Thyroid gland (tissue), 4 donors: ENCODE measurements around the gene CFL1. TPM values are rescaled to one million over a fixed set of nuclear protein-coding genes. Genes with fewer than 3 reads are reported as not detected.

Source experiments
- DNase-seq, 2 donors: peaks; one replicate each; pipeline ENCODE4 v3.0.0-alpha.2; 2019
- H3K27ac ChIP-seq, 3 donors: fragments of 200-600 bp; sonication (generic); 1 replicate in 2 of 3; 2 replicates in 1 of 3; pipeline ENCODE4 v1.5.1; 2016 to 2019; ENCODE audit warnings: mild to moderate bottlenecking in 1 of 3, moderate library complexity in 1 of 3
- H3K27me3 ChIP-seq: fragments of 200-600 bp; sonication (generic); one replicate; pipeline ENCODE4 v1.5.1; 2019
- H3K36me3 ChIP-seq, 2 donors: fragments of 200-600 bp; sonication (generic); one replicate each; pipeline ENCODE4 v1.5.1; 2016 to 2019
- H3K4me1 ChIP-seq, 2 donors: fragments of 200-600 bp; sonication (generic); one replicate each; pipeline ENCODE4 v1.5.1; 2017 to 2019
- H3K4me3 ChIP-seq, 3 donors: fragments of 200-600 bp; sonication (generic); replicated peaks in 1 of 3; 1 replicate in 2 of 3; 2 replicates in 1 of 3; pipeline ENCODE4 v1.5.1; 2016; ENCODE audit warnings: mild to moderate bottlenecking in 1 of 3
- H3K9me3 ChIP-seq: fragments of 200-600 bp; sonication (generic); one replicate; pipeline ENCODE4 v1.5.1; 2017
- POLR2A ChIP-seq, 2 donors: fragments of 450-650 bp; IDR thresholded peaks; one replicate each; pipeline ENCODE4 v1.6.1; 2017; ENCODE audit warnings: antibody characterized with exemption in 2 of 2, mild to moderate bottlenecking in 2 of 2, moderate library complexity in 1 of 2
- WGBS, 2 donors: methylation state at CpG; one replicate each; pipeline ENCODE4 v1.1.5; 2017; 5-methylcytosine and 5-hydroxymethylcytosine counted together
- intact Hi-C: fragments of 100-400 bp; cut with DNase I; formaldehyde crosslinking; loops from one replicate; pipeline ENCODE4 v1.15.1; 2023
- total RNA-seq, 4 donors: library from RNA; depleted of rRNA; stranded (reverse); fragments of >200 nt; gene quantifications; one replicate each; pipeline ENCODE4 v1.2.3, GENCODE V29; 2016
- TF ChIP-seq, protein P1 (sequence below), 6 experiments: fragments of 200-600 bp in 3 of 6; fragments of 450-650 bp in 3 of 6; sonication (generic) in 3 of 6; IDR thresholded peaks; one replicate each; pipeline ENCODE4 v1.5.1; 2016 to 2019; ENCODE audit warnings: antibody characterized with exemption in 6 of 6, mild to moderate bottlenecking in 2 of 6, inconsistent platforms in 1 of 6, moderate library complexity in 1 of 6

The CFL1 gene
- total RNA-seq, 4 donors from 2014 or later: 330 to 581 (median 494) TPM

DNA sequence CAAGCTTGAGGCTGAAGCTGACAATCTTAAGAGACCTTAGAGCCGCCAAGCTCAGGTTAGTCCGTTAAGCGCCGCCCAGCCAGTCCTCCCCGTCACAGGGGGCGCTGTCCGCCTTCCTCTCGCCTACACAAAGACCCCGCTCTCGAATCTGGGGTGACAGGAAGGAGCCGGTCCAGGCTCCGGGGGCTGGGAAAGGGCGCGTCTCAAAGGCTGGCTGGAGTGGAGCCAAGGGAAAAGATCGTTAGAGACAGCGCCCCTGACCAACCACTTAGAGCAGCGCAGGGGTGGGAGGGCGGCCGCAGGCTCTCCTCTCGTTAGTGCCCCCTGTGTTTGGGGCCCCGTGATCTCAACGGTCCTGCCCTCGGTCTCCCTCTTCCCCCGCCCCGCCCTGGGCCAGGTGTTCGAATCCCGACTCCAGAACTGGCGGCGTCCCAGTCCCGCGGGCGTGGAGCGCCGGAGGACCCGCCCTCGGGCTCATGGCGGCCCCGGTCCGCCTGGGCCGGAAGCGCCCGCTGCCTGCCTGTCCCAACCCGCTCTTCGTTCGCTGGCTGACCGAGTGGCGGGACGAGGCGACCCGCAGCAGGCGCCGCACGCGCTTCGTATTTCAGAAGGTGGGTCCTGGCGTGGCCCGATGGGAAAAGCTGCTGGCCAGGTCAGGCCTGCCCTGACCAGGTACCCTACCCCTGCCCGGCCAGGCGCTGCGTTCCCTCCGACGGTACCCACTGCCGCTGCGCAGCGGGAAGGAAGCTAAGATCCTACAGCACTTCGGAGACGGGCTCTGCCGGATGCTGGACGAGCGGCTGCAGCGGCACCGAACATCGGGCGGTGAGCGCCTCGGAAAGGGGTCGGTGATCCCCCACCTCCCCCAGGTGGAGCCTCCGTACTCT lies 2.5 kb upstream of the CFL1 start, which contains the start of gene MUS81:
TSS of gene MUS81 (plus strand) at position 156 of the 887 bp plus-strand sequence. CDS start at position 477, 321 bp downstream.
- Histone ChIP-seq H3K36me3 (peaks cover 31 to 34% of the 10 kb centered on the region in 2 donors), H3K27ac (peak within 1 kb of the TSS; percentile 92 to 100 (median 99)), H3K27me3 (no peaks in the 10 kb centered on the region), H3K4me1 (peaks cover 17 to 33% of the 10 kb centered on the region in 2 donors), H3K4me3 (peak within 1 kb of the TSS; percentile 29 to 84 (median 77)), H3K9me3 (no peaks in the 10 kb centered on the region)
- 0 to 2% methylated on average over 9 to 25 of the region's 78 CpGs for WGBS, 2 donors
- intact Hi-C loops: no loop called here
- peak; percentile 98 for DNase-seq
- TF ChIP-seq POLR2A (IDR thresholded peaks at IDR 0.05): peak in 1 of 2 donors; percentile 81
- TF ChIP-seq, protein P1, sequence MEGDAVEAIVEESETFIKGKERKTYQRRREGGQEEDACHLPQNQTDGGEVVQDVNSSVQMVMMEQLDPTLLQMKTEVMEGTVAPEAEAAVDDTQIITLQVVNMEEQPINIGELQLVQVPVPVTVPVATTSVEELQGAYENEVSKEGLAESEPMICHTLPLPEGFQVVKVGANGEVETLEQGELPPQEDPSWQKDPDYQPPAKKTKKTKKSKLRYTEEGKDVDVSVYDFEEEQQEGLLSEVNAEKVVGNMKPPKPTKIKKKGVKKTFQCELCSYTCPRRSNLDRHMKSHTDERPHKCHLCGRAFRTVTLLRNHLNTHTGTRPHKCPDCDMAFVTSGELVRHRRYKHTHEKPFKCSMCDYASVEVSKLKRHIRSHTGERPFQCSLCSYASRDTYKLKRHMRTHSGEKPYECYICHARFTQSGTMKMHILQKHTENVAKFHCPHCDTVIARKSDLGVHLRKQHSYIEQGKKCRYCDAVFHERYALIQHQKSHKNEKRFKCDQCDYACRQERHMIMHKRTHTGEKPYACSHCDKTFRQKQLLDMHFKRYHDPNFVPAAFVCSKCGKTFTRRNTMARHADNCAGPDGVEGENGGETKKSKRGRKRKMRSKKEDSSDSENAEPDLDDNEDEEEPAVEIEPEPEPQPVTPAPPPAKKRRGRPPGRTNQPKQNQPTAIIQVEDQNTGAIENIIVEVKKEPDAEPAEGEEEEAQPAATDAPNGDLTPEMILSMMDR (IDR thresholded peaks at IDR 0.05): peak; percentile 57 to 93 (median 86)

DNA sequence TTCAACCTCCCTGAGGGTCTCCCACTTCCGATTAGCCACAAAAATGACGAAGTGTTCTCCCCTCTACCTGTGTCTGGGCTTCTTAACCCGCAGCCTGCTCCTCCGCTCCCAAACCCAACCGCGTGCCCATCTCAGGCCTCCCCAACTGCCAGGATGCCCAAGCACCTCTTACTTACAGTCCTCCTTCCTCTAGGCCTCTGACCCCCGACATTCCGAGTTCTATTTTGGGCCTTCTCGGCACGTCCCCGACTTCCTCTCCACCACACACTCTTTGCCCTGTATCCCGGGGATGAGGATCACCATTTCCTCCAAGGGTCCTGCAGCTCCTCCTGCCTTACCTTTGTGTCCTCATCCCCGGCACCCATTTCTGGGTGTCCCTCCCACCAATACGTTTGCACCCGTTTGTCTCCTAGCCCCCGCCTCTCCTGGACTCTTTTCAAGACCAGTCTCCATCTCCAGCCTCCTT lies 1.9 kb upstream of the CFL1 start:
- TF ChIP-seq, protein P1 (IDR thresholded peaks at IDR 0.05): no peak
- TF ChIP-seq POLR2A (IDR thresholded peaks at IDR 0.05): no peak
- WGBS, 2 donors: 4% methylated on average over 16 of the region's 16 CpGs
- intact Hi-C loops: no loop called here
- no peaks in the 10 kb centered on the region for H3K9me3 ChIP-seq
- H3K36me3 ChIP-seq: peaks cover 31 to 34% of the 10 kb centered on the region in 2 donors
- DNase-seq: no peak
- peak overlapping the region in 2 of 3 donors; percentile 77 to 84 for H3K4me3 ChIP-seq
- no peaks in the 10 kb centered on the region for H3K27me3 ChIP-seq
- peak overlapping the region; percentile 92 to 100 (median 99) for H3K27ac ChIP-seq
- H3K4me1 ChIP-seq: peaks cover 17 to 38% of the 10 kb centered on the region in 2 donors

DNA sequence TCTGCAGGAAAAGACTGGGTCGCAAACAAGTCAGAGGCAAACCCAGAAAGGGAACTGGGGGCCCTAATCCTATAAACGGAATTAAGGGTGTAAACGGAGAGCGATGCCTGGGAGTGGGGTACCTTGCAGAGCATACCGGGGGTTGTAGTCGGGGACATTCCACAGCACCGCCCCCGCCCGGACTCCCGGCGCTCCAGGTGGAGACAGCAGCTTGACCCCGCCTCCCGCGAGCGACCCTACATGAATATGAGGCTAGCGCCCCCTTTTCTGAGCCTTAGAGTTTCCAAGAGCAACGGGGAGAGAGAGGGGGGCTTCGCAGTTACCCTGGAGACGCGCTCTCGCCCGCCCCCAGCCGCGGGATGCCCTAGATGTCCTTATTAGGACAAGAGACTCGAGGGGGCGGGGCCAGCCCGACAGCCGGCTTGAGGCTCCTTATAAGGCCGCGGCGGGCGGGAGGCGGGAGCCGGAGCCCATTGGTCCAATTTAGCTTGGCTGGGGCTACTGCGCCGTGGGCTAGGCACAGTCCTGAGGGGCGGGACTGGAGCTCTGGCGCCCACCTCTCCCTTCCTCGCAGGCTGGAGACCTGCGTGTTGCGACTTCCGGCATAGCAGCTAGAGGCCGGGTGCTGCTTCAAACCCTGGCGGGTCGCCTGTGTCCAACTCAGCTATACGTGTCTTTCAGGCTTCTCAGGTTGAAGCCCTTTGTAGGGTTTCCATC lies 1.3 kb upstream of the CFL1 start:
- Histone ChIP-seq H3K36me3 (peaks cover 31 to 34% of the 10 kb centered on the region in 2 donors), H3K4me3 (peak overlapping the region in 2 of 3 donors; percentile 77 to 84), H3K9me3 (no peaks in the 10 kb centered on the region), H3K4me1 (peaks cover 17 to 38% of the 10 kb centered on the region in 2 donors), H3K27ac (peak overlapping the region; percentile 92 to 100 (median 99)), H3K27me3 (no peaks in the 10 kb centered on the region)
- intact Hi-C loops: no loop called here
- peak; percentile 100 for DNase-seq
- TF ChIP-seq POLR2A (IDR thresholded peaks at IDR 0.05): peak; percentile 63 to 97
- TF ChIP-seq, protein P1 (IDR thresholded peaks at IDR 0.05): peak in 1 of 6 experiments; percentile 7
- WGBS, 2 donors: 0 to 1% methylated on average over 10 to 38 of the region's 46 CpGs

DNA sequence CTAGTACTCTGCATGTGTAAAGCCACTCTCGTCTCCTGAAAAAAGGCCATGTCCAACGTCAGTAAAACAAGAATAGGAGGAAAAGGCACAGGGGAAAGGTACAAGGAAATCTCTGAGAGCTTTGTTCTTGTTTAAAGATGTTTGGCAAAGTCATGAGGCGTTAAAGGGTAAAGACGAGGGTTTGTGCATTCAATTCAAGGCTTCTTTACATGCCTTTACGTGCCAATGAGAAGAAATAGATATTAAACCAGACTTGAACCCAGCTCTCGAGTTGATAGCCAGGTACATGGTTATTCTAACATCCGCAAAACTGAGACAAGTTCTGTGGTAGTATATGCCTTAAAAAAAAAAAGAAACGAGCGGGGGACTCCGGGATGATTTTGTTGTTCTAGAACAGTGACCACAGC lies 704 bp upstream of the CFL1 start:
- no peak for DNase-seq
- H3K4me3 ChIP-seq: peak overlapping the region in 2 of 3 donors; percentile 17 to 84
- peak overlapping the region; percentile 92 to 100 (median 99) for H3K27ac ChIP-seq
- peaks cover 17 to 38% of the 10 kb centered on the region in 2 donors for H3K4me1 ChIP-seq
- H3K27me3 ChIP-seq: no peaks in the 10 kb centered on the region
- H3K9me3 ChIP-seq: no peaks in the 10 kb centered on the region
- 1% methylated on average over 10 of the region's 10 CpGs for WGBS, 2 donors
- peaks cover 31 to 34% of the 10 kb centered on the region in 2 donors for H3K36me3 ChIP-seq
- intact Hi-C loops: no loop called here
- no peak for TF ChIP-seq POLR2A (IDR thresholded peaks at IDR 0.05)
- TF ChIP-seq, protein P1 (IDR thresholded peaks at IDR 0.05): no peak
